Sigmoid colon (tissue), 7 donors: Measurements from ENCODE around the gene STX4. TPM values are rescaled to one million over a fixed set of nuclear protein-coding genes. Genes with fewer than 3 reads are reported as not detected.

Source experiments
- DNase-seq: peaks from one replicate; pipeline ENCODE4 v3.0.0-alpha.2; 2019
- H3K27ac ChIP-seq, 4 donors: fragments of 200-600 bp; sonication (generic); one replicate each; pipeline ENCODE4 v1.5.1; 2016 to 2019; ENCODE audit warnings: mild to moderate bottlenecking in 1 of 4
- H3K27me3 ChIP-seq, 3 donors: fragments of 200-600 bp; sonication (generic); one replicate each; pipeline ENCODE4 v1.5.1; 2019; ENCODE audit warnings: mild to moderate bottlenecking in 1 of 3
- H3K36me3 ChIP-seq, 4 donors: fragments of 200-600 bp; sonication (generic); one replicate each; pipeline ENCODE4 v1.5.1; 2016 to 2019
- H3K4me1 ChIP-seq, 4 donors: fragments of 200-600 bp; sonication (generic); one replicate each; pipeline ENCODE4 v1.5.1; 2017 to 2019
- H3K4me3 ChIP-seq, 4 donors: fragments of 200-600 bp; sonication (generic); one replicate each; pipeline ENCODE4 v1.5.1; 2017 to 2019; ENCODE audit warnings: mild to moderate bottlenecking in 2 of 4, moderate library complexity in 1 of 4
- H3K9me3 ChIP-seq, 4 donors: fragments of 200-600 bp in 3 of 4; sonication (generic) in 3 of 4; one replicate each; pipeline versions ENCODE4 v1.5.1 to v1.6.1; 2013 to 2019
- CTCF ChIP-seq, 4 experiments: fragments of 450-650 bp in 3 of 4; fragments of 200-600 bp in 1 of 4; IDR thresholded peaks; one replicate each; pipeline ENCODE4 v1.5.1; 2016 to 2019; ENCODE audit warnings: antibody characterized with exemption in 4 of 4, mild to moderate bottlenecking in 3 of 4, moderate library complexity in 2 of 4
- EP300 ChIP-seq, 4 donors: sonication (generic); formaldehyde crosslinking; IDR thresholded peaks; one replicate each; pipeline ENCODE4 v1.6.1; 2017; ENCODE audit warnings: antibody characterized with exemption in 4 of 4
- POLR2A ChIP-seq, 2 donors: fragments of 450-650 bp; IDR thresholded peaks; one replicate each; pipeline ENCODE4 v1.6.1; 2016; ENCODE audit warnings: antibody characterized with exemption in 2 of 2, mild to moderate bottlenecking in 2 of 2, moderate library complexity in 2 of 2
- POLR2AphosphoS5 ChIP-seq, 4 donors: sonication (generic); formaldehyde crosslinking; IDR thresholded peaks; one replicate each; pipeline ENCODE4 v1.6.1; 2017; ENCODE audit warnings: antibody characterized with exemption in 4 of 4
- WGBS, 2 donors: extraction: QIAGEN DNeasy Blood & Tissue Kit; methylation state at CpG; one replicate each; pipeline ENCODE4 v1.1.7; 2013; 5-methylcytosine and 5-hydroxymethylcytosine counted together
- intact Hi-C: fragments of 100-400 bp; cut with DNase I; formaldehyde crosslinking; loops from one replicate; pipeline ENCODE4 v1.15.1; 2023
- polyA plus RNA-seq, 3 donors: library from polyadenylated mRNA; stranded (reverse); fragments of 200-250 nt; gene quantifications; one replicate each; pipeline ENCODE4 v1.2.3, GENCODE V29; 2013
- total RNA-seq, 4 donors: library from RNA; depleted of rRNA; stranded (reverse); fragments of >200 nt; gene quantifications; one replicate each; pipeline ENCODE4 v1.1.0, GENCODE V29; 2016
- donor health status: healthy with polysubstance abuse.
- donor health status: Bipolar disorder and iron deficiency.
- donor health status: healthy.

The STX4 gene
- total and polyA plus RNA-seq, 7 donors: 23.9 to 76.3 (median 47.2) TPM

GRCh38 chr16:31063843-31064611, 30.7 kb downstream of the STX4 start:
- intact Hi-C loops: no loop called here
- H3K27me3 ChIP-seq: no peaks in the 10 kb centered on the region
- peaks cover 0 to 18% (median 8%) of the 10 kb centered on the region in 4 donors for H3K4me1 ChIP-seq
- WGBS, 2 donors: 84 to 95% methylated on average over 56 of the region's 56 CpGs
- H3K4me3 ChIP-seq: no peak overlapping the region
- H3K27ac ChIP-seq: peak overlapping the region; percentile 50 to 66 (median 54)
- no peaks in the 10 kb centered on the region for H3K9me3 ChIP-seq
- peaks cover 8 to 28% (median 15%) of the 10 kb centered on the region in 4 donors for H3K36me3 ChIP-seq
- no peak for DNase-seq
- TF ChIP-seq EP300 (IDR thresholded peaks at IDR 0.05) (no peak), CTCF (IDR thresholded peaks at IDR 0.05) (no peak), POLR2AphosphoS5 (IDR thresholded peaks at IDR 0.05) (no peak), POLR2A (IDR thresholded peaks at IDR 0.05) (no peak)

- Histone ChIP-seq H3K36me3 (peaks cover 8 to 28% (median 15%) of the 10 kb centered on the region in 4 donors), H3K4me3 (no peak overlapping the region), H3K27me3 (no peaks in the 10 kb centered on the region), H3K4me1 (peaks cover 0 to 18% (median 8%) of the 10 kb centered on the region in 4 donors), H3K27ac (peak overlapping the region; percentile 50 to 66 (median 56)), H3K9me3 (no peaks in the 10 kb centered on the region)
- intact Hi-C loops: no loop called here
- TF ChIP-seq POLR2AphosphoS5 (IDR thresholded peaks at IDR 0.05) (no peak), CTCF (IDR thresholded peaks at IDR 0.05) (no peak), POLR2A (IDR thresholded peaks at IDR 0.05) (no peak), EP300 (IDR thresholded peaks at IDR 0.05) (no peak)
- DNase-seq: peak; percentile 87
- 78 to 83% methylated on average over 4 of the region's 4 CpGs for WGBS, 2 donors
These were observed 31.6 kb downstream of the STX4 start for GRCh38 chr16:31064882-31065461.

GRCh38 chr16:31067342-31067741, 34.0 kb downstream of the STX4 start:
- Histone ChIP-seq H3K36me3 (peaks cover 0 to 13% (median 4%) of the 10 kb centered on the region in 4 donors), H3K9me3 (no peaks in the 10 kb centered on the region), H3K27me3 (no peaks in the 10 kb centered on the region), H3K4me3 (no peak overlapping the region), H3K27ac (no peak overlapping the region), H3K4me1 (peaks cover 0 to 27% (median 17%) of the 10 kb centered on the region in 4 donors)
- DNase-seq: no peak
- TF ChIP-seq POLR2A (IDR thresholded peaks at IDR 0.05) (no peak), EP300 (IDR thresholded peaks at IDR 0.05) (no peak), POLR2AphosphoS5 (IDR thresholded peaks at IDR 0.05) (no peak), CTCF (IDR thresholded peaks at IDR 0.05) (no peak)
- intact Hi-C loops: no loop called here
- 92 to 94% methylated on average over 3 of the region's 3 CpGs for WGBS, 2 donors

GRCh38 chr16:31071861-31072260, 38.5 kb downstream of the STX4 start:
- intact Hi-C loops: loop anchor here (2.0 kb wide), 1 partner anchor 71 kb away; no protein-coding TSS in a partner anchor
- Histone ChIP-seq H3K36me3 (peaks cover 4 to 9% (median 8%) of the 10 kb centered on the region in 4 donors), H3K4me3 (peak overlapping the region in 2 of 4 donors; percentile 91 to 99), H3K4me1 (peaks cover 0 to 31% (median 27%) of the 10 kb centered on the region in 4 donors), H3K27me3 (no peaks in the 10 kb centered on the region), H3K27ac (peak overlapping the region in 2 of 4 donors; percentile 93 to 96), H3K9me3 (no peaks in the 10 kb centered on the region)
- TF ChIP-seq POLR2A (IDR thresholded peaks at IDR 0.05) (no peak), CTCF (IDR thresholded peaks at IDR 0.05) (no peak), EP300 (IDR thresholded peaks at IDR 0.05) (no peak), POLR2AphosphoS5 (IDR thresholded peaks at IDR 0.05) (no peak)
- no peak for DNase-seq
- WGBS, 2 donors: 27 to 48% methylated on average over 4 of the region's 4 CpGs
